HG02885 (cell line): ENCODE results near the gene SPRN.

ENCODE experiments used
- ATAC-seq: cut with Tn5 transposase; IDR thresholded peaks from one replicate; pipeline ENCODE4 v1.9.1; 2021; ENCODE audit warnings: mild to moderate bottlenecking; ENCODE audit not compliant: unreplicated experiment, poor library complexity

Gene SPRN

DNA sequence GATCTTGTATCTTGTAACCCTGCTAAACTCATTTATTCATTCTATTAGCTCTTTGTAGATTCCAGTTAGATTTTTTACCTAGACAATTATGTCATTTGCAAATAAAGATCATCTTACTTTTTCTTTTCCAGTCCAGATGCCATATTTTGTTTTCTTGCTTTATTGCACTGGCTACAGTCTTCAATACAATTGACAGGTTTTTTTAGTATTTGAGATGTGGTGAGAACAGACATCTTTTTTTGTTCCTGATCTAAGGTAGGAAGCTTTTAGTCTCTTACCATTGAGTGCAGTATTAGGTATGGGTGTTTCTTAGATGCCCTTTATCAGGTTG is 12.1 kb downstream of the SPRN start:
- ATAC-seq: no peak

DNA sequence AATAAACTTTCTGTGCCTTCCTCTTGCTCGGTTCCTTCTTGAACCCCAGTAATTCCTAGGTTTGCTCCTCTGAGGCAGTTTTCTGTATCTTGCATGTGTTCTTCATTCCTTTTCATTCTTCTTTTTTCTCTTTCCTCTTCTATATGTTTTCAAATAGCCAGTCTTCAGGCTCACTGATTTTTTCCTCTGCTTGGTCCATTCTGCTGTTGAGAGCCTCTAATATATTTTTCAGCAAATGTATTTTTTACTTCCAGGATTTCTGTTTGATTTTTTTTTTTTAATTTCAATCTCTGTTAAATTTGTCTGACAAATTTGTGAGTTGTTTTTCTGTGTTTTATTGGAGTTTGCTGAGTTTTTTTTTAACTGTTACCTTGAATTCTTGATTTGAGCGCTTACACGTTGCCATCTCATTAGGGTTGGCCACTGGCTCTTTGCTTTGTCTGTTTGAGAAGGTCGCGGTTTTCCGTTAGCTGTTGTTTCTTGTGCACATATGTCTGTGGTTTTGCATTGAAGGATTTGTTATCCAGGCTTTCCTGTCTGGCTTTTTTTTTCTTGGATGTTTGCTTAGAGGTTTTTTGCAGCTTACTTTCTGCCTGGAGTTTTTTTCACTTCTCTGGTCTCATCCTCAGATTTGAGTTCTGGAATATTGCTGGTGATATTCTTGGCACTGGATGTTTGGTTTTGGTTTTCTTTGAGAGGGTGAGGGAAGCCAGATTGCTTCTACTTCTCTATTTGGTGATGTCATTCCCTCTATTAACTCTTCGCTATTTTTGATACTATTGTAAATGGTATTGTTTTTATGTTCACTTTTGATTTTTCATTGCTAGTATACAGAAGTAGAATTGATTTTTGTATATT is 12.7 kb downstream of the SPRN start:
- no peak for ATAC-seq

DNA sequence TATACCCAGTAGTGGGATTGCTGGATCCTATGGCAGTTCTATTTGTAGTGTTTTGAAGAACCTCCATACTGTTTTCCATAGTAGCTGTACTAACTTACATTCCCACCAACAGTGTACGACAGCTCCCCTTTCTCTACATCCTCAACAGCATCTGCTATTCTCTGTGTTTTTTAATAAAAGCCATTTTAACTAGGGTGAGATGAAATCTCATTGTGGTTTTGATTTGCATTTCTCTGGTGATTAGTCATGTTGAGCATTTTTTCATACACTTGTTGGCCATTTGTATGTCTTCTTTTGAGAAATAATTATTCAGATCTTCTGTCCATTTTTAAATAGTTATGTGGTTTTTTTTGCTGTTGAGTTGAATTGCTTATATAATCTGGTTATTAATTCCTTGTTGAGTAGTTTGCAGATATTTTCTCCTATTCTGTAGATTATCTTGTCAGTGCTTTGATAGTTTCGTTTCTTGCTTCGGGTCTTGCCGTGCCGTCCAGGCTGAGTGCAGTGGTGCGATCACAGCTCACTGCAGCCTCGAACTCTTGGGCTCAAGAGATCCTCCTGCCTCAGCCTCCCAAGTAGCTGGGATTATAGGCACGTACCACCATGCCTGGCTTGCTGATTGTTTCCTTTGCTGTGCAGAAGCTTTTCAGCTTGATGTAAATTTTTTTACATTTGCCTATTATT is 18.4 kb downstream of the SPRN start:
- no peak for ATAC-seq

DNA sequence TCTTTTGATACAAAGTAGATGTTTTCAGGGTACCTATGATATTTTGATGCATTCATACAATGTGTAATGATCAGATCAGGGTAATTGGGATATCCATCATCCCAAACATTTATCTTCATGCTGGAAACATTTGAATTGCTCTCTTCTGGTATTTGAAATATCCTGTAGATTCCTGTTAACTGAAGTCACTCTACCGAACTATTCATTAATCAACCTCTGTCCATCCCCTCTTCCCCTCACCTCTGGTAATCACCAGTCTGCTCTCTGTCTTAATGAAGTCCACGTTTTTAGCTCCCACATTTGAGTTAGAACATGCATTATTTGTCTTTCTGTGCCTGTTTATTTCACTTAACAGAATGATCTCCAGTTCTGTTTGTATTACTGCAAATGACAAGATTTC is 19.2 kb downstream of the SPRN start:
- no peak for ATAC-seq

DNA sequence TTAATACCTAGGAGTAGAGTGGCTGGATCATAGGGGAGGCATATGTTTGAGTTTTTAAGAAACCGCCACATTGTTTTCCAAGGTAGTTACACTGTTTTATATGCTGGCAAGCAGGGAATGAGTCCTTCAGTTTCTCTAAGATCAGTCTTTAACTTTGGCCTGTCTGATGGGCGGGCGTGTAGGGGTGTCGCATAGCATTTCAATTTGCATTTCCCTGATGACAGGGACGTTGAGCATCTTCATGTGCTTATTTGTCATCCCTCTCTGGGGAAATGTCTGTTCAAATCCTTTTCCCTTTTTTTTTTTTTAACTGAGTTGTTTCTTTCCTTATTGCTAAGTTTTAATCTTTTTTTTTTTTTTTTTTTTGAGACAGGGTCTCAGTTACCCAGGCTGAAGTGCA is 20.6 kb downstream of the SPRN start:
- ATAC-seq: no peak

DNA sequence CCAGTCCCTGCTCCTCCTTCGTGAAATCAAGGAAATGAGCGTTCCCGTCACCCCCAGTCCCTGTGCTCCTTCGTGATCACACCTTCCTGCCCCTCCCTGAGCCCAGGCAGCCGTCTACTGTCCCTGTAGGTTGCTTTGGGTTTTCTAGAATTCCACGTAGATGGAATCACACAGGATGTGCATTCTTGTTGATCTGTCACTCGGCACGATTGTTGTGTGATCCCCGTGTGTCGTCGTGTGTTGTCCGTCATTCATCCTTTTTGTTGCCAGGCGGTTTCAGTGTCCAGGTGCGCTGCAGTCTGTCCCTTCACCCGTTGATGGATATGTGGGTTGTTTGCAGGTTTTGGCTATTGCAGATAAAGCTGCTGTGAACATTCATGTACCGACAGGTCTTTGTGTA is 21.1 kb downstream of the SPRN start:
- ATAC-seq: no peak

DNA sequence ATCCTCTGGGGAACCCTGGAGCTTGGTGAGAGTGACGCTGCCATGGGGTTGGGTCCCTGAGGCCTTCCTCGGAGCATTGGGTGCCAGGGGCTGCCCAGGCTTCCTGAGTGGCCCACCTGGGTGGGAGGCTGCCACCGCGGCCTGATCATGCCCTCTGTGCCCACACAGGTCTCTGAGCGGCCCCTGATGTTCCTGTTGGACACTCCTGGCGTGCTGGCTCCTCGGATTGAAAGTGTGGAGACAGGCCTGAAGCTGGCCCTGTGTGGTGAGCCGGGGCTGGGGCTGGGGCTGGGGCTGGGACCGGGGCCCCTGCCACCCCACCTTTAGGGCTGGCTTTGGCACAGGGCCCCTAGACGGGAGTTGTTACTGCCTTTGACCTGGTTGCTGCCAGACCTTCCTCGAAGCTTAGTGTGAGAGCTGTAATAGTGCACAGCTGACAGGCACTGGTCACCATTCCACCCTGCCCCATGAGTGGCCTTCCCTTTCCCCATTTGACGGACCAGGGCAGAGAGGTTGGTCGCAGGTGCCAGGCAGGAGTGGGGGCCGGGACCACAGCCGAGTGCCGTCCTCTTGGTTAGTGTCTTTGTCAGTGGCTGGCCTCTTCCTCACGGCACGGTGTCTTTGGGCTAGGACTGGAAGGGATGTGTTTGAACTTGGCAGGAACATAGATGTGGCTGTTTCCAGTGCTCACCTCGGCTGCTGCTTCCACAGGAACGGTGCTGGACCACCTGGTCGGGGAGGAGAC is 22.3 kb downstream of the SPRN start:
- no peak for ATAC-seq

DNA sequence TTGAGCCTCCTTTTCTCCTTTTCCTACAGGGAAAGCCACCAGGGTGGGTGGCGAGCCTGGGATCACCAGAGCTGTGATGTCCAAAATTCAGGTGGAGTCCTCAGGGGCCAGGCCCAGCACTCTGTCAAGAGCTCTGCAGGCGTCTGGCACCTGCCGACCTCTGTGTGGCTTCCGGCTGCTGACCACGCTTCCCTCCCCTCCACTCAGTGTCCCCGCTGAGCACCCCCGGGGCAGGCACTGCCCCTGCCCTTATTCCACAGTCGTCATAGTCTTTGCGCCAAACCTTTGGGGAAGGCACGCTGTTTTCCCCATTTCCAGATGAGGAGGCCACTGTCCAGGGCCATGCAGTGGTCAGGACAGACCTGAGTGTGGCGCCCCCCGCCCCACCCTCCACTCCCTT is 22.9 kb downstream of the SPRN start:
- ATAC-seq: peak; percentile 8

DNA sequence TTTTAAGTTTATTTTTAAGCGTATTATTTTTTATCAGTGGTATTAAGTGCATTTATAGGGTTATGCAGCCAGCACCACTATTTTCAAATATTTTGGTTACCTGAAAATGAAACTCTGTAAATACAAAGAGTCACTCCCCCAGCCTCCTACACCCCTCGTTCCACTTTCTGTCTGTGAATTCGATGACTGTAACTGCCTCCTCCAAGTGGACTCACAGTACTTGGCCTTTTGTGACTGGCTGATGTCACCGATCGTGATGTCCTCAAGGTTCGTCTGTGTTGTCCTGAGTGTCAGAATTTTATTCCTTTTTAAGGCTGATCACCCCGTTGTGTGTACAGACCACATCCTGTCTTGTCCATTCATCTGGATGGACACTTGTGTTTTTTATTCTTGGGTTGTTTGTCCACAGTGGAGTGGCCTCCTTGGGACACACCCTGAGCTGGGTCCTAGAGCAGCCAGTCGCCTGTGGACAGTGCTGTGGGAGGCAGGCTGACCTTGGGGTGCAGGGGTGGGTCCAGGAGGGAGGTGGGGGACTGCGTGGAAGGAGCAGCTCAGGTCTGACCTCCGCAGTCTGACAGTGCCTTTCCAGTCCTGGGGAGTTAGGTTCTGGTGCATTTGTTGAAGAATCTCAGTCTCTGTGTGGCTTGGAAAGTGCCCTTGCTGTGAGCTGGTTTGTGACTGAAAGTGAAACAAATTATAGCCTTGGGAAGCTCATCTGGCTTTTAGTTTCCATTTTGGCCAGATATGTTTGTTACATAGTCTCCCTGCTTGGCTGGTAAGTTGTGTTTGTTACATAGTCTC is 23.6 kb downstream of the SPRN start:
- ATAC-seq: peak; percentile 77

DNA sequence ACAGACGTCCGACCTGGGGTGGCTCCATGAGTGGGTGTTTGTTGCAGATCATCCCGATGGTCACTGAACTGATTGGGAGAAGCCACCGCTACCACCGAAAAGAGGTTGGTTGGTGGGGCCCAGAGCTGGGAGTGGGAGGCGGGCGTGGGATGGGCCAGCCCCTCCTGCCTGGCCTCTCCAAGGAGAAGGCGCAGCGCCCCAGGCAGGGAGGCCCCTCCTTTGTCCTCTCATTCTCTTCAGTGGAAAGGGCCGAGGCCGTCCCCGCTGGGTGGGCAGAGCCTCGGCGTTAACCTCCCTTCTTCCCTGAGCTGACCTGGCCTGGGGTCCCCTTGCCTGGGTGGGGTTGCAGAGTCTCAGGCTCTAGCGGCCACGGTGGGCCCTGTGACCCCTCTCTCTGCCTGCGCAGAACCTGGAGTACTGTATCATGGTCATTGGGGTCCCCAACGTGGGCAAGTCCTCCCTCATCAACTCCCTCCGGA is 25.3 kb downstream of the SPRN start:
- ATAC-seq: no peak

DNA sequence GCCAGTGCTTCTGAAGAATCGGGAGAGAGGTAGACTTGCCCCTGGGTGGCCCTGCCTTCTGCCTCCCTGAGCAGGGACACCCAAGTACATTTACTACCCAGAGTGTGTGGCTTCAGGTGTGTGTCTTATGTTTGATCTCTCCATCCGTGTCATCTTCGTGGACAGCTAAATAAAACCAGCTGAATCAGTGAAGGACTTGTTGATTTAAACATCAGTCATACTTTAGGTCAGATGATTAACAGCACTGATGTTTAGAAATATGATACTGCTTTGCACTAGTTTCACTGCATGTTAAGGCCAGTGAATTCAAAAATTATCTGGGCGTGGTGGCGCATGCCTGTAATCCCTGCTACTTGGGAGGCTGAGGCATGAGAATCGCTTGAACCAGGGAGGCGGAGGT is 26.5 kb downstream of the SPRN start:
- no peak for ATAC-seq

DNA sequence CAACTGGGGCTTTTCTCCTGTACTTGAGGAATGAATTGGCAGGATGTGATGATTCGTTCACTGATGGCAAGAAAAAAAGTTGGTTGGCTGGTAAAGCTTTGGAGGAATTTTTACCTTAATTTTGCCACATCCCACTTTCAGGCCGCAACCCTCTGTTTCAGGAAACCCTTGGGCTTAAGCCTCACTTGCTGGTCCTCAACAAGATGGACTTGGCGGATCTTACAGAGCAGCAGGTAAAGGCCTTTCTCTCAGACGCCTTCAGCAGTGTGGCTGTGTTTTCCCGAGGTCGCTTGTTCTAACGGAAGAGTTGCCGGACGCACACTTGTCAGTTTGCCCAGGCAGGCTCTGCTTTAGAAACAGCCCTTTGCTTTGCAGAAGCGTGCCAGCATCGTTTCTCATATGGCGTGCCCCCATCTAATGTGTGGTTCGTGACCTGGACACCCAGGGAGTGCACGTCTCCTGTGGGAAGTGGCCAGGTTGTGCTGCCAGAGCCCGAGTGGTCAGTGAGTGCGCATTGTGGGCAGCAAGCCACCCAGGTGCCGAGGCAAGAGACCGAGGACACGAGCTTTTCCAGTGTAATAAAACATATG is 28.3 kb downstream of the SPRN start:
- ATAC-seq: no peak

DNA sequence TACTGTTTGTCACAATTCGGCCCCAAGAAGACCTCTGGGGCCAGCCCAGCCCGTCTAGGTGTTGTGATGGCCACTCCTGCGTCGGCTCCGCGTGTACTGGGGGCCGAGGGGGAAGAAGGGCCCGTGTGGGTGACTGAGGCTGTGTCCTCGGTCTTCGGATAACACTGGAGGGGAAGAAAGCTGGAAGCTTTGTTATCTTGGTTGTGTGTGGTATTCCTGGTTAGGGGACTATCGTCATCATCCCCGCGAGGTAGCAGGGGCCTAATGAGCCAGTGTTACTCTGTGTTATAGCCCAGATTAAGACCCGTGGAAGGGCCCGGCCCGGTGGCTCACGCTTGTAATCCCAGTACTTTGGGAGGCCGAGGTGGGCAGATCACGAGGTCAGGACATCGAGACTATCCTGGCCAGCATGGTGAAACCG is 29.6 kb downstream of the SPRN start:
- ATAC-seq: no peak

DNA sequence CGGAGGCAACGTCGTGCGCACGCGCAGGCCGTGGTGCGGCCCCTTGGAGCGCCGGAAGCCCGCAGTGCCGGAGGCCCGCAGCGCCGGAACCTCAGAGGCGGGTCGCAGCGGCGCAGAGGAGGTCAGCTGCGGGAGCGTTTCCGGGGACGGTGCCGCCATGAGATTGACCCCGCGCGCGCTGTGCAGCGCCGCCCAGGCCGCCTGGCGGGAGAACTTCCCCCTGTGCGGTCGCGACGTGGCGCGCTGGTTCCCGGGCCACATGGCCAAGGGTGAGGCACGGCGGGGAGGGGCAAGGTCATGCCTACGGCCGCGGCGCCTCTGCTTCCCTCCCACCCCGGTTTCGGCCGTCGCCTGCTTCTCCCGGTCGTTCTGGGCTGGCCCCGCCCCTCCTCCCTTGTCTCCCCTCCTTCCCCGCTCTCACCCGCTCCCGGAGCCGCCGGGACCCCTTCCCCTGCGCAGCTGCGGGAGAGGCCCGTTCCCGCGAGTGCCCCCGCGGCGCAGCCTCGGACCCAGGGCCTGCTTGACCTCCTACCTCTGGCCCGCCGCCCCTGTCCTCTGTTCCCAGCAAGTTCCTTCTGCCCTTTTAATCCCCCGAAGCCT is 30.3 kb downstream of the SPRN start, which contains the start of gene MTG1:
Gene MTG1, plus strand, starts transcription at position 94 of the 600 bp plus-strand sequence. Its CDS starts 64 bp downstream, at position 158.
- ATAC-seq: peak; percentile 67

DNA sequence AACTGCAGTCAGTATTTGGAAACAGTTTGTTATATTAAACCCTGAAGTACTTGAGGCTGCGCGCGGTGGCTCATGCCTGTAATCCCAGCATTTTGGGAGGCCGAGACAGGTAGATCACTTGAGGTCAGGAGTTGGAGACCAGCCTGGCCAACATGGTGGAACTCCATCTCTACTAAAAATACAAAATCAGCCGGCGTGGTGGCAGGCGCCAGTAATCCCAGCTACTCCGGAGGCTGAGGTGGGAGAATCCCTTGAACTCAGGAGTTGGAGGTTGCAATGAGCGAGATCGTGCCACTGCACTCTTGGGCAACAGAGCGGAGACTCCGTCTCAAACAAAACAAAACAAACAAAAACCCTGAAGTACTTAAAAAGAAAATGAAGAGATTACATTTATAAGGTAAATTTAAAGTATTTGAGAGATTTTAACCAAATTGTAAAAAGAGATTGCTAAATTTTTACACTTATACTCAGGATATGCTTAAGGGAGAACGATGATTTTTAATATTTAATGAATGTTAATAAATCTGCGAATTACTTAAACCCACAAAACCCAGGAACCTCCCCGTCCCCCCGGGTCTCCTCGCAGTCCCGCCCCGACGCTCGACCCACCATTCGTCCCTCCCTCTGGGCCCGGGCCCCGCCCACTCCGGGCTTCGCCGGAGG is 30.9 kb downstream of the SPRN start:
- no peak for ATAC-seq

DNA sequence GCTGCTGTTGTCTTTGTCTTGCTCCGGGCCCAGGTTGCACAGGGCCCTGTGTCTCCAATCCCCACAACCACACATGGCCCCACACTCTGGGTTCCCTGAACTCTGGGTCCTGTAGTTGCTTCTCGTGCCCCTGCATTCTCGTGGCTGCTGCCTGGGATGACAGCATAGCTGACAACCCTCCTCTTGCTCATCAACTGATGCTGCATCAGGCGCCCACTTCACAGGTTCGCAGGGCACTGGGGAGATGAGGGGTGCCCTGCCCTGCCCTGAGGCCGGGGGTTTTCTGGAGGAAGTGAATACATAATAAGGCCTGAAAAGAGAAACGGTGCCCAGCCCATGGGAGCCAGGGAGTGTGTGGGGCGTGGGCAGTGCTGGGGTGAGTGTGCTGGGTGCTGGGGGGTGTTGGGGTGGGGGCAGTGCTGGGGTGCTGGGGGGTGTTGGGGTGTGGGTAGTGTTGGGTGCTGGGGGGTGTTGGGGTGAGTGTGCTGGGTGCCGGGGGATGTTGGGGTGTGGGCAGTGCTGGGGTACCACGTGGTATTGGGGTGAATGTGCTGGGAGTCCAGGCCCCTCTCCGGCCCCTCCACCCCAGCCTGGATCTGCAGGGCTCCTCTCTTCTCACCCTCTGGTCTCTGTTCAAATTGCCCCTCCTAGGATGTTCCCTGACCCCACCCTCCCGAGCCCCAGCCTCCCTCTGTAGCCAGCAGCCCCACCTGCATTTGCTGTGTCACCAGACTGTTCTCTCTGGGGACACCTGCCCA is 32.5 kb downstream of the SPRN start:
- ATAC-seq: no peak

DNA sequence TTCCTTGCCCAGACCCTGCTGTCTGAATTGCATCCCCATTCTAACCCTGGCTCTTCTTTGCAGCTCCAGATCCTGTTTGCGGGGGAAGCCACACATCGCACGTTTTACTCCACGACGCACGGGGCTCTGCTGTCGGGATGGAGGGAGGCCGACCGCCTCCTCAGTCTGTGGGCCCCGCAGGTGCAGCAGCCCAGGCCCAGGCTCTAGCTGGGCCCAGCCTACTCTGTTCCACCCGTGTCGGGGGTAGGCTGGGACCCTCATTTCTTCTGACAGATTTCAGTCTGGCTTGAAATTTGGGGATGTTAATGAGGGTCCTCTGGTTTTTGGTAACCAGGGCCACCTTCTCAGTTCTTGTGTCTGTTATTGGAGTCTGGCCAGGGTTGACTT is 33.2 kb downstream of the SPRN start:
- ATAC-seq: no peak

DNA sequence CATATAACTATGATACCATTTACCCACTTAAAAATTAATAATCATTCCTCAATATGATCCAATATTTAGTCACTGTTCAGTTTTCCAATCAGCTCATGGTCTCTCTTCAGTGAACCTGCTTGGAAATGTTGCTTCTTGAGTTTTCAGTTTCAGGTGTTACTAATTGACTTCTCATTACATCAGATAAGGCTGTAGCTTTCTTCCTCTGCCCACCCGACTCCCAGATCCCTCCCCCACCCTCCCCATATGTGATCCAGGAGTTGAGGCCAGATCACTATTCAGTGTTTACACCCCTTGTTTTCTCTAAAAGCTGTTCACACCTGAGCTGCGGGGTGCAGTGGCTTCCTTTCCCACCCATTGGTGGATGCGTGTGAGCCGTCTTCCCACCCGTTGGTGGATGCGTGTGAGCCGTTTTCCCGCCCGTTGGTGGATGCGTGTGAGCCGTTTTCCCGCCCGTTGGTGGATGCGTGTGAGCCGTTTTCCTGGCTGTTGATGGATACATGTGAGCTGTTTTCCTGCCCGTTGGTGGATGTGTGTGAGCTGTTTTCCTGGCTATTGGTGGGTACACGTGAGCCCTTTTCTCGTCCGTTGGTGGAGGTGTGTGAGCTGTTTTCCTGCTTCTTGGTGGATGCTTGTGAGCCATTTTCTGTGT is 33.7 kb downstream of the SPRN start:
- ATAC-seq: no peak
